Prostate gland (tissue), 2 donors: ENCODE data around the gene ABHD15. TPM values are rescaled to one million over a fixed set of nuclear protein-coding genes. Genes with fewer than 3 reads are reported as not detected.

Experiments
- DNase-seq: peaks from one replicate; pipeline ENCODE4 v3.0.0-alpha.2; 2019; ENCODE audit warnings: low spot score
- H3K27ac ChIP-seq, 2 donors: fragments of 200-600 bp; sonication (generic); 2 replicates each; pipeline ENCODE4 v1.5.1; 2017 to 2019
- H3K27me3 ChIP-seq: fragments of 200-600 bp; sonication (generic); replicated peaks from 2 replicates; pipeline ENCODE4 v1.5.1; 2019; ENCODE audit not compliant: insufficient read depth
- H3K36me3 ChIP-seq, 2 donors: fragments of 200-600 bp; sonication (generic); 1 replicate in 1 of 2; 2 replicates in 1 of 2; pipeline versions ENCODE4 v1.5.1 to v1.8.1; 2017 to 2019
- H3K4me1 ChIP-seq: fragments of 200-600 bp; sonication (generic); replicated peaks from 2 replicates; pipeline ENCODE4 v1.5.1; 2019
- H3K4me3 ChIP-seq, 2 donors: fragments of 200-600 bp; sonication (generic); 2 replicates each; pipeline ENCODE4 v1.5.1; 2017 to 2019
- H3K9me3 ChIP-seq: fragments of 200-600 bp; sonication (generic); 2 replicates; pipeline ENCODE4 v1.5.1; 2017
- POLR2A ChIP-seq: fragments of 450-650 bp; IDR thresholded peaks from one replicate; pipeline ENCODE4 v1.6.1; 2016; ENCODE audit warnings: antibody characterized with exemption, mild to moderate bottlenecking
- POLR2AphosphoS5 ChIP-seq: sonication (generic); formaldehyde crosslinking; IDR thresholded peaks from one replicate; pipeline ENCODE4 v1.6.1; 2017; ENCODE audit warnings: antibody characterized with exemption
- WGBS: methylation state at CpG from one replicate; pipeline ENCODE4 v1.1.5; 2018; 5-methylcytosine and 5-hydroxymethylcytosine counted together
- intact Hi-C: fragments of 100-400 bp; cut with DNase I; formaldehyde crosslinking; loops from one replicate; pipeline ENCODE4 v1.14.2; 2022
- total RNA-seq, 2 donors: library from RNA; depleted of rRNA; stranded (reverse); fragments of >200 nt; gene quantifications; one replicate each; pipeline ENCODE4 v1.1.0, GENCODE V29; 2016
- TF ChIP-seq, protein P1 (sequence below), 4 experiments: fragments of 200-600 bp in 2 of 4; fragments of 450-650 bp in 2 of 4; sonication (generic) in 2 of 4; IDR thresholded peaks; 1 replicate in 3 of 4; 2 replicates in 1 of 4; pipeline ENCODE4 v1.5.1; 2016 to 2019; ENCODE audit warnings: antibody characterized with exemption in 4 of 4, mild to moderate bottlenecking in 2 of 4, moderate library complexity in 2 of 4

Gene ABHD15
- total RNA-seq, 2 donors from 2014 or later, result 9.1 to 14.8 TPM

- no peaks in the 10 kb centered on the region for H3K9me3 ChIP-seq
- H3K4me3 ChIP-seq, result no peak overlapping the region
- DNase-seq, result no peak
- intact Hi-C loops, result no loop called here
- H3K36me3 ChIP-seq, result no peaks in the 10 kb centered on the region
- no peaks in the 10 kb centered on the region for H3K27me3 ChIP-seq
- H3K27ac ChIP-seq, result no peak overlapping the region
- TF ChIP-seq POLR2A (no peak), POLR2AphosphoS5 (no peak)
- TF ChIP-seq, protein P1, sequence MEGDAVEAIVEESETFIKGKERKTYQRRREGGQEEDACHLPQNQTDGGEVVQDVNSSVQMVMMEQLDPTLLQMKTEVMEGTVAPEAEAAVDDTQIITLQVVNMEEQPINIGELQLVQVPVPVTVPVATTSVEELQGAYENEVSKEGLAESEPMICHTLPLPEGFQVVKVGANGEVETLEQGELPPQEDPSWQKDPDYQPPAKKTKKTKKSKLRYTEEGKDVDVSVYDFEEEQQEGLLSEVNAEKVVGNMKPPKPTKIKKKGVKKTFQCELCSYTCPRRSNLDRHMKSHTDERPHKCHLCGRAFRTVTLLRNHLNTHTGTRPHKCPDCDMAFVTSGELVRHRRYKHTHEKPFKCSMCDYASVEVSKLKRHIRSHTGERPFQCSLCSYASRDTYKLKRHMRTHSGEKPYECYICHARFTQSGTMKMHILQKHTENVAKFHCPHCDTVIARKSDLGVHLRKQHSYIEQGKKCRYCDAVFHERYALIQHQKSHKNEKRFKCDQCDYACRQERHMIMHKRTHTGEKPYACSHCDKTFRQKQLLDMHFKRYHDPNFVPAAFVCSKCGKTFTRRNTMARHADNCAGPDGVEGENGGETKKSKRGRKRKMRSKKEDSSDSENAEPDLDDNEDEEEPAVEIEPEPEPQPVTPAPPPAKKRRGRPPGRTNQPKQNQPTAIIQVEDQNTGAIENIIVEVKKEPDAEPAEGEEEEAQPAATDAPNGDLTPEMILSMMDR (IDR thresholded peaks at IDR 0.05), result no peak
- WGBS, result 60% methylated on average over 10 of the region's 13 CpGs
- H3K4me1 ChIP-seq, result no peaks in the 10 kb centered on the region
Observed at GRCh38 chr17:29597361-29598172, 30.7 kb upstream of the ABHD15 start.

- peaks cover 7% of the 10 kb centered on the region for H3K4me1 ChIP-seq
Observed at GRCh38 chr17:29596811-29597210, 30.0 kb upstream of the ABHD15 start.

GRCh38 chr17:29595943-29596774 is 29.3 kb upstream of the ABHD15 start:
- no peak for DNase-seq
- WGBS, result 90% methylated on average over 12 of the region's 12 CpGs
- H3K4me3 ChIP-seq, result no peak overlapping the region
- intact Hi-C loops, result no loop called here
- no peak overlapping the region for H3K27ac ChIP-seq
- no peaks in the 10 kb centered on the region for H3K36me3 ChIP-seq
- H3K27me3 ChIP-seq, result no peaks in the 10 kb centered on the region
- TF ChIP-seq, protein P1 (IDR thresholded peaks at IDR 0.05), result no peak
- TF ChIP-seq POLR2AphosphoS5 (no peak), POLR2A (no peak)
- H3K9me3 ChIP-seq, result no peaks in the 10 kb centered on the region
- peaks cover 8% of the 10 kb centered on the region for H3K4me1 ChIP-seq

More at GRCh38 chr17:29596811-29597210, 30.0 kb upstream of the ABHD15 start:
- Histone ChIP-seq H3K36me3 (no peaks in the 10 kb centered on the region), H3K9me3 (no peaks in the 10 kb centered on the region), H3K4me3 (no peak overlapping the region), H3K27me3 (no peaks in the 10 kb centered on the region), H3K27ac (no peak overlapping the region)
- intact Hi-C loops, result no loop called here
- DNase-seq, result no peak
- no peak for TF ChIP-seq POLR2A
- TF ChIP-seq POLR2AphosphoS5, result no peak
- TF ChIP-seq, protein P1 (IDR thresholded peaks at IDR 0.05), result no peak
- WGBS, result 80% methylated on average over 9 of the region's 9 CpGs

- no peaks in the 10 kb centered on the region for H3K9me3 ChIP-seq
- no peaks in the 10 kb centered on the region for H3K27me3 ChIP-seq
- DNase-seq, result no peak
- H3K4me3 ChIP-seq, result no peak overlapping the region
- H3K4me1 ChIP-seq, result peaks cover 10% of the 10 kb centered on the region
- 87% methylated on average over 7 of the region's 7 CpGs for WGBS
- TF ChIP-seq POLR2A (no peak), POLR2AphosphoS5 (no peak)
- TF ChIP-seq, protein P1 (IDR thresholded peaks at IDR 0.05), result no peak
- no peaks in the 10 kb centered on the region for H3K36me3 ChIP-seq
- no peak overlapping the region for H3K27ac ChIP-seq
- intact Hi-C loops, result no loop called here
Observed at GRCh38 chr17:29595107-29595942, 28.5 kb upstream of the ABHD15 start.
